ENCODE results near the gene TMEM92. TPM values are rescaled to one million over a fixed set of nuclear protein-coding genes. Genes with fewer than 3 reads are reported as not detected.

The TMEM92 gene
- total RNA-seq, 1 experiment from 2014 or later: 6.6 TPM

DNA sequence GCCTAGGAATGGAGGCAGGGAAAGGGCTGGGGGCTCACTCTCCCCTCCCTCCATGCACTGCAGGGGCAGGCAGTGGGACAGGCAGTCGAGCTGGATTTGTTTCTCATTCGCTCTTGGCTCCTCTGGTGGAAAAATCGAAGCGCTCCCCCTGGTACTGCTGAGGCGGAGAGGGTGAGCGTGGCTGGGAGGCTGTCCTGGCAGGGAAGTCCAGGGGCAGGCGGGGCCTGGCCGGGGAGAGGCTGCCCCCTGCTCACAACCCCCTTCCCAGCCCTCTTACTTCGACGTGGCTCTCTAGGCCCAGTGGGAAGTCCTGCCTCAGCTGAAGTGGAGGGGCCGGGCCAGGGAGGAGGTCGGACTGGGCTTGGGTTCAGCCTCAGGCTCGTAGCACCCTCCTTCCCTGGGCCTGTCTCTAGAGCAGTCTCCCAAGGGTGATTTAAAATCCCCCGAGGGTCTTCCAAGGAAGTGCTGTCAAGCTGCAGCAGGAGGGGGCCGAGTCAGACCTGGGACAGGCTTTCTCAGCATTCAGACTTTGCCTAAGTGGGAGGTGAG lies 16.5 kb upstream of the TMEM92 start:
- ChIA-PET RAD21 (ENCODE audit: low non-redundant PET in 1 of 2, low total read pairs in 2 of 2, uncharacterized antibody in 2 of 2, unreplicated experiment in 2 of 2) (no interaction called here), POLR2A (no interaction called here), CTCF (no interaction called here)
- H2AFZ ChIP-seq (ENCODE audit: low read depth, low read length, poor library complexity, severe bottlenecking): no peak overlapping the region
- BruUV-seq (replicated peaks): no TSS peak
- no peak for DNase-seq (ENCODE audit: low read depth, low spot score)
- no peak for ATAC-seq
- H3K4me2 ChIP-seq (ENCODE audit: low read length): no peak overlapping the region
- no peaks in the 10 kb centered on the region for H3K27me3 ChIP-seq (ENCODE audit: insufficient read depth, low read length)
- intact Hi-C loops (cut with micrococcal nuclease): no loop called here
- no peak overlapping the region for H3K9ac ChIP-seq (ENCODE audit: low read length)
- no peaks in the 10 kb centered on the region for H4K20me1 ChIP-seq (ENCODE audit: insufficient read depth)
- no peaks in the 10 kb centered on the region for H3K9me3 ChIP-seq (ENCODE audit: control insufficient read depth in 1 of 2, insufficient read depth in 1 of 2, low read depth in 1 of 2, low read length in 2 of 2)
- H3K79me2 ChIP-seq (ENCODE audit: insufficient read depth, low read length): no peaks in the 10 kb centered on the region
- H3K4me1 ChIP-seq (ENCODE audit: control insufficient read depth in 1 of 2, insufficient read depth in 2 of 2, low read length in 2 of 2): peaks cover 0 to 8% of the 10 kb centered on the region in 2 experiments; a peak in 1 of 4 replicates
- no peak overlapping the region for H3K27ac ChIP-seq (ENCODE audit: low read depth, low read length)
- H3K9me2 ChIP-seq (ENCODE audit: insufficient read depth): no peaks in the 10 kb centered on the region
- no peak overlapping the region for H3K4me3 ChIP-seq (replicated peaks in 1 of 2; ENCODE audit: low read depth in 1 of 2, low read length in 2 of 2)
- TF ChIP-seq ELF1 (IDR thresholded peaks at IDR 0.05; ENCODE audit: borderline replicate concordance, low read depth) (no peak), JUND (IDR thresholded peaks at IDR 0.05) (no peak), EZH2phosphoT487 (IDR thresholded peaks at IDR 0.05; ENCODE audit: borderline replicate concordance) (no peak), FOSL1 (IDR thresholded peaks at IDR 0.05; ENCODE audit: low read depth) (no peak), RAD21 (IDR thresholded peaks at IDR 0.05; ENCODE audit: low read depth) (no peak), ZBTB33 (IDR thresholded peaks at IDR 0.05; ENCODE audit: extremely low read depth, insufficient replicate concordance, low read length) (no peak), YY1 (IDR thresholded peaks at IDR 0.05; ENCODE audit: extremely low read depth, insufficient replicate concordance, low read depth, low read length) (no peak), POLR2AphosphoS5 (IDR thresholded peaks at IDR 0.05; ENCODE audit: low read depth, low read length) (no peak), ZFX (IDR thresholded peaks at IDR 0.05) (no peak), CBX3 (IDR thresholded peaks at IDR 0.05; ENCODE audit: low read depth) (no peak), CTCF (IDR thresholded peaks at IDR 0.05 in 2 of 3, conservative IDR thresholded peaks at IDR 0.05 in 1 of 3; ENCODE audit: borderline replicate concordance in 1 of 3, insufficient read depth in 1 of 3, low read depth in 2 of 3, low read length in 2 of 3) (no peak)
- no peaks in the 10 kb centered on the region for H3K36me3 ChIP-seq (ENCODE audit: control insufficient read depth in 1 of 2, insufficient read depth in 2 of 2, low read length in 2 of 2)
